GM18907 (cell line): ENCODE measurements around the gene AGTRAP.

Source experiments
- ATAC-seq: cut with Tn5 transposase; IDR thresholded peaks from one replicate; pipeline ENCODE4 v1.9.1; 2021; ENCODE audit warnings: mild to moderate bottlenecking, moderate library complexity; ENCODE audit not compliant: unreplicated experiment

The AGTRAP gene

GRCh38 chr1:11795238-11795890 lies 59.4 kb downstream of the AGTRAP start:
- no peak for ATAC-seq

GRCh38 chr1:11796036-11796828 lies 60.3 kb downstream of the AGTRAP start:
- ATAC-seq = no peak

- ATAC-seq = no peak
These were observed 61.7 kb downstream of the AGTRAP start for GRCh38 chr1:11797525-11798216.

- ATAC-seq = no peak
These were observed 63.2 kb downstream of the AGTRAP start for GRCh38 chr1:11799099-11799498.

- no peak for ATAC-seq
These were observed 64.0 kb downstream of the AGTRAP start for GRCh38 chr1:11799896-11800295.

GRCh38 chr1:11800391-11800755 lies 64.4 kb downstream of the AGTRAP start:
- no peak for ATAC-seq
